ENCODE measurements around the gene LIN37. TPM values are rescaled to one million over a fixed set of nuclear protein-coding genes. Genes with fewer than 3 reads are reported as not detected.

Gene LIN37
- total and polyA plus RNA-seq, 2 of the 13 experiments (the other 11 are each of a cell fraction or from before 2014, with no cell fraction given): 6.3 to 8.7 TPM

DNA sequence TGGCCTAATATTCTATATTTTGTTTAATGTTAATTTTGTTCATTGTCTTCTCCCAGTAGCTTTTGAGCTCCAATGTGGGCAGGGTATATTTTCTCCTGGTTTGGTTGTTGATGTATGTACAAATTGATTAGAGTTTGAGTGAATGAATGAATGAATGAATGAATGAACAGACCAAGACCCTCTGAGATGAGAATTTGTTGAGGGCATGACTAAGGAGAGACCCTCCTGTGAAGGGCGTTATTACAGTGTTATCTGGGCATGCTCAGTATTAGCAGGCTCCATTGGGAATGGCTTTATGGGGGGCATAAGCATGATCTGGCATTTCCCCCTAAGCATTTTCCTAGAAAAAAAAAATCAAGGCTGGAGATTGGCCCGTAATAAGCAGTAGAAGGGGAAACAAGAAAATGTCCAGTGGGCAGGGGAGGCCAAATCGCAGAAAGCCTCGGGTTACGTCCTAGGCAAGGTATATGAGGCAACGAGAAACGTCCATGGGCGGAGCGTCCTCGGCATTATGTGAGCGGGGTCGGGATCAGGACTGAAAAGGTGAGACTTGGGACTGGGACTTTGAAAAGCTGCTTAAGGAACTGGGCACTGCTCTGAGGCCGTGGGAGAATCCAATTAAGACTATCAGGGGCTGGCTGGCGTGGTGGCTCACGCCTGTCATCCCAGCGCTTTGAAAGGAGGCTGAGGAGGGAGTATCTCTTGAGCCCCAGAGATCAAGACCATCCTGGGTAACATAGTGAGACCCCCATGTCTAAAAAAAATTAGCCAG is 26.1 kb downstream of the LIN37 start:
- Histone ChIP-seq H3K79me2 (ENCODE audit: insufficient read depth, low read length) (no peaks in the 10 kb centered on the region), H3K27ac (ENCODE audit: extremely low read length, insufficient read depth, low read length) (no peak overlapping the region), H3K9ac (ENCODE audit: insufficient read depth, low read depth, low read length) (peak overlapping the region; percentile 14; the same call in 1 of the 2 replicates), H4K20me1 (ENCODE audit: insufficient read depth, low read length) (no peaks in the 10 kb centered on the region), H3K4me1 (ENCODE audit: insufficient read depth, low read length) (peaks cover 43% of the 10 kb centered on the region), H2AFZ (ENCODE audit: low read length) (no peak overlapping the region), H3K9me3 (ENCODE audit: low read length) (no peaks in the 10 kb centered on the region), H3K4me2 (ENCODE audit: low read depth, low read length) (peak overlapping the region; percentile 89), H3K36me3 (replicated peaks in 1 of 2; ENCODE audit: control insufficient read depth in 1 of 2, insufficient read depth in 2 of 2, low read length in 2 of 2) (no peaks in the 10 kb centered on the region; a peak in 1 of 5 replicates), H3K4me3 (replicated peaks in 1 of 3; ENCODE audit: insufficient read depth in 1 of 3, low read depth in 2 of 3, low read length in 3 of 3) (peak overlapping the region; percentile 33 to 75 (median 62)), H3K27me3 (ENCODE audit: control insufficient read depth in 1 of 2, insufficient read depth in 2 of 2, low read length in 2 of 2) (no peaks in the 10 kb centered on the region)
- ChIA-PET CTCF (ENCODE audit: low intra/inter-chr PET ratio, low total read pairs) (no interaction called here), POLR2A (no interaction called here)
- ATAC-seq (0 out of 3 replicates have a peak, but pooled peaks have one; percentile 5), DNase-seq (ENCODE audit: low spot score) (no peak), FAIRE-seq (no peak)
- BruUV-seq (replicated peaks): no TSS peak
- in situ Hi-C loops (cut with HindIII; ENCODE audit: extremely low pct_ligation_motif_present, low pct_unique_long_range_greater_than_20kb): no loop called here
- TF ChIP-seq TAF1 (CRISPR knock-in tag; IDR thresholded peaks at IDR 0.05): 0 out of 2 replicates have a peak, but pooled peaks have one; percentile 5
- TF ChIP-seq, protein P1, sequence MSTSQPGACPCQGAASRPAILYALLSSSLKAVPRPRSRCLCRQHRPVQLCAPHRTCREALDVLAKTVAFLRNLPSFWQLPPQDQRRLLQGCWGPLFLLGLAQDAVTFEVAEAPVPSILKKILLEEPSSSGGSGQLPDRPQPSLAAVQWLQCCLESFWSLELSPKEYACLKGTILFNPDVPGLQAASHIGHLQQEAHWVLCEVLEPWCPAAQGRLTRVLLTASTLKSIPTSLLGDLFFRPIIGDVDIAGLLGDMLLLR (CRISPR knock-in tag; IDR thresholded peaks at IDR 0.05): no peak
- TF ChIP-seq CEBPB (IDR thresholded peaks at IDR 0.05; ENCODE audit: borderline replicate concordance, low read depth, low read length): peak; percentile 54; the same call in 1 of the 2 replicates
- intact Hi-C loops (cut with micrococcal nuclease; ENCODE audit: unreplicated experiment): loop anchor here (5.0 kb wide), 1 partner anchor 38 kb away; the partner anchor contains the start of gene PRODH2
- 25% methylated on average over 16 of the region's 16 CpGs for WGBS (ENCODE audit: low lambda C conversion rate)

DNA sequence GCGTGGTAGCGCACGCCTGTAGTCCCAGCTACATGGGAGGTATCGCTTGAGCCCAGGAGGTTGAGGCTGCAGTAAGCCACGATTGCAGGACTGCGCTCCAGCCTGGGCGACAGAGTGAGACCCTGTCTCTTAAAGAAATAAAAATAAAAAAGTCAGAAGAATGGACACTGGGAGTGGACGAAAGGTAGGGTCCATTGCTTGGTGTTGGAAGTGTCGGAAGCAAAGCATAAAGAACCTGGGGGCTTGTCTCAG is 26.6 kb downstream of the LIN37 start:
- Histone ChIP-seq H3K9me3 (ENCODE audit: low read length) (no peaks in the 10 kb centered on the region), H4K20me1 (ENCODE audit: insufficient read depth, low read length) (no peaks in the 10 kb centered on the region), H3K27me3 (ENCODE audit: control insufficient read depth in 1 of 2, insufficient read depth in 2 of 2, low read length in 2 of 2) (no peaks in the 10 kb centered on the region), H3K9ac (ENCODE audit: insufficient read depth, low read depth, low read length) (peak overlapping the region; percentile 14; the same call in 1 of the 2 replicates), H3K4me2 (ENCODE audit: low read depth, low read length) (peak overlapping the region; percentile 89), H3K27ac (ENCODE audit: extremely low read length, insufficient read depth, low read length) (no peak overlapping the region), H3K79me2 (ENCODE audit: insufficient read depth, low read length) (no peaks in the 10 kb centered on the region), H3K4me3 (replicated peaks in 1 of 3; ENCODE audit: insufficient read depth in 1 of 3, low read depth in 2 of 3, low read length in 3 of 3) (peak overlapping the region; percentile 33 to 75 (median 62)), H3K4me1 (ENCODE audit: insufficient read depth, low read length) (peaks cover 43% of the 10 kb centered on the region), H3K36me3 (replicated peaks in 1 of 2; ENCODE audit: control insufficient read depth in 1 of 2, insufficient read depth in 2 of 2, low read length in 2 of 2) (no peaks in the 10 kb centered on the region; a peak in 1 of 5 replicates), H2AFZ (ENCODE audit: low read length) (peak overlapping the region; percentile 42)
- intact Hi-C loops (cut with micrococcal nuclease; ENCODE audit: unreplicated experiment) (loop anchor here (5.0 kb wide), 1 partner anchor 37 kb away; the partner anchor contains the start of gene PRODH2), in situ Hi-C loops (cut with HindIII; ENCODE audit: extremely low pct_ligation_motif_present, low pct_unique_long_range_greater_than_20kb) (no loop called here)
- ChIA-PET CTCF (ENCODE audit: low intra/inter-chr PET ratio, low total read pairs) (no interaction called here), POLR2A (no interaction called here)
- WGBS (ENCODE audit: low lambda C conversion rate): 6% methylated on average over 9 of the region's 9 CpGs
- peak; percentile 36 for ATAC-seq
- TF ChIP-seq TEAD3 (CRISPR knock-in tag; optimal IDR thresholded peaks at IDR 0.05; ENCODE audit: borderline replicate concordance): no peak
- TF ChIP-seq, protein P2, sequence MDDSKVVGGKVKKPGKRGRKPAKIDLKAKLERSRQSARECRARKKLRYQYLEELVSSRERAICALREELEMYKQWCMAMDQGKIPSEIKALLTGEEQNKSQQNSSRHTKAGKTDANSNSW (CRISPR knock-in tag; IDR thresholded peaks at IDR 0.05; ENCODE audit: borderline replicate concordance): no peak
- TF ChIP-seq ZNF749 (CRISPR knock-in tag; IDR thresholded peaks at IDR 0.05; ENCODE audit: borderline replicate concordance): no peak
- TF ChIP-seq ZNF234 (CRISPR knock-in tag; conservative IDR thresholded peaks at IDR 0.05): no peak
- TF ChIP-seq HDAC1 (CRISPR knock-in tag; IDR thresholded peaks at IDR 0.05): peak; percentile 12; the same call in 1 of the 2 replicates
- TF ChIP-seq, protein P3, sequence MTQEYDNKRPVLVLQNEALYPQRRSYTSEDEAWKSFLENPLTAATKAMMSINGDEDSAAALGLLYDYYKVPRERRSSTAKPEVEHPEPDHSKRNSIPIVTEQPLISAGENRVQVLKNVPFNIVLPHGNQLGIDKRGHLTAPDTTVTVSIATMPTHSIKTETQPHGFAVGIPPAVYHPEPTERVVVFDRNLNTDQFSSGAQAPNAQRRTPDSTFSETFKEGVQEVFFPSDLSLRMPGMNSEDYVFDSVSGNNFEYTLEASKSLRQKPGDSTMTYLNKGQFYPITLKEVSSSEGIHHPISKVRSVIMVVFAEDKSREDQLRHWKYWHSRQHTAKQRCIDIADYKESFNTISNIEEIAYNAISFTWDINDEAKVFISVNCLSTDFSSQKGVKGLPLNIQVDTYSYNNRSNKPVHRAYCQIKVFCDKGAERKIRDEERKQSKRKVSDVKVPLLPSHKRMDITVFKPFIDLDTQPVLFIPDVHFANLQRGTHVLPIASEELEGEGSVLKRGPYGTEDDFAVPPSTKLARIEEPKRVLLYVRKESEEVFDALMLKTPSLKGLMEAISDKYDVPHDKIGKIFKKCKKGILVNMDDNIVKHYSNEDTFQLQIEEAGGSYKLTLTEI (CRISPR knock-in tag; conservative IDR thresholded peaks at IDR 0.05): no peak
- TF ChIP-seq ATRX (CRISPR knock-in tag; IDR thresholded peaks at IDR 0.05; ENCODE audit: borderline replicate concordance): no peak
- no peak for TF ChIP-seq GLI4 (CRISPR knock-in tag; IDR thresholded peaks at IDR 0.05; ENCODE audit: borderline replicate concordance)
- 0 out of 2 replicates have a peak, but pooled peaks have one; percentile 1 for TF ChIP-seq TAF1 (CRISPR knock-in tag; IDR thresholded peaks at IDR 0.05)
- no peak for TF ChIP-seq GFI1 (CRISPR knock-in tag; IDR thresholded peaks at IDR 0.05; ENCODE audit: borderline replicate concordance)
- TF ChIP-seq HMG20B (CRISPR knock-in tag; conservative IDR thresholded peaks at IDR 0.05): no peak
- FAIRE-seq: no peak
- no peak for DNase-seq (ENCODE audit: low spot score)
- no TSS peak for BruUV-seq (replicated peaks)
